ENCODE data around the gene FRRS1L.

DNA sequence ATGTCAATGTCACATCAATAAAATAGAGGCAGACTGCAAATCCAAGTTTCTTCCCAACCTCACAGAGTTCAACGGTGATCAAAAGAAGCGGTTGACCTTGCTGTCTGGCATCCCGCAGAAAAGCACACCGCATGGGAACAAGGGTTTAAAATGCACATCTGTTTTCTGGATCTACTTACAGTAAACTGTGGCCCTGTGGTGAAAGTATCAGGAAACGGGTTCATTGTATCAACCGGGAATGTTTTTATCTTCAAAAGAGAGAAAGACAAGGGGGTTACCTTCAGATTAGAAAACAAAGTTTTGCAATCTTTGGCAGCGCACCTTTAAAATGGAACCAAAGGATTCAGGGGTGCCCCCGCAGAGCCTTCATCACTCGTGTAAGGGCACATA is 15.5 kb upstream of the FRRS1L start:
- TF ChIP-seq POLR2A (IDR thresholded peaks at IDR 0.05; ENCODE audit: low read depth, low read length) (no peak), POLR2AphosphoS5 (IDR thresholded peaks at IDR 0.05; ENCODE audit: low read depth, low read length) (no peak), SPI1 (IDR thresholded peaks at IDR 0.05; ENCODE audit: low read depth, low read length) (no peak), TAF1 (IDR thresholded peaks at IDR 0.05; ENCODE audit: low read depth, low read length) (no peak), PAX5 (IDR thresholded peaks at IDR 0.05; ENCODE audit: insufficient read depth, low read length, severe bottlenecking) (no peak)

Data from GM12891 (cell line).